GM12878 (cell line): ENCODE data around the gene ABHD1. TPM values are rescaled to one million over a fixed set of nuclear protein-coding genes. Genes with fewer than 3 reads are reported as not detected.

ENCODE experiments used
- ATAC-seq: fragments of 200-7000 bp; cut with Tn5 transposase; 3 replicates; pipeline ENCODE4 v1.9.1; 2020; ENCODE audit warnings: mild to moderate bottlenecking, moderate library complexity
- BruUV-seq: library from RNA; stranded (reverse); fragments of 400-500 nt; replicated peaks from 2 replicates; lab custom pipeline; 2021; lab: Mats Ljungman, UMichigan
- CTCF ChIA-PET: fragments of 300-600 bp; sonication (Branson Sonifier 250); formaldehyde crosslinking; extraction: SDS; loops from one replicate; lab custom pipeline; 2021; ENCODE audit warnings: inconsistent platforms; lab: Yijun Ruan, JAX
- POLR2A ChIA-PET: fragments of 350-600 bp; formaldehyde crosslinking; extraction: SDS; loops from one replicate; lab custom pipeline; 2021; ENCODE audit warnings: inconsistent platforms; lab: Charles Lee
- RAD21 ChIA-PET: fragments of 300-600 bp; sonication (Branson Sonifier 250); formaldehyde crosslinking; loops from one replicate; lab custom pipeline; 2023; ENCODE audit warnings: antibody characterized with exemption; ENCODE audit not compliant: unreplicated experiment; lab: Charles Lee
- SMC1A ChIA-PET: fragments of 300-600 bp; sonication (Branson Sonifier 250); formaldehyde crosslinking; loops from one replicate; lab custom pipeline; 2023; ENCODE audit not compliant: unreplicated experiment, uncharacterized antibody; lab: Charles Lee
- DNase-seq: peaks from one replicate; pipeline ENCODE4 v3.0.0-alpha.2; 2011; ENCODE audit warnings: low read depth, low spot score
- FAIRE-seq: peaks from 3 replicates; lab custom pipeline; 2011; peaks lifted over from hg19 to GRCh38; lab: Jason Lieb, UNC
- H2AFZ ChIP-seq: 2 replicates; pipeline ENCODE4 v1.6.0; 2011; ENCODE audit warnings: low read depth, low read length, control low read depth; ENCODE audit not compliant: control insufficient read depth
- H3K27ac ChIP-seq: 2 replicates; pipeline ENCODE4 v1.5.1; 2011; ENCODE audit warnings: control low read depth; ENCODE audit not compliant: control insufficient read depth, insufficient read depth
- H3K27me3 ChIP-seq, 2 experiments: replicated peaks in 1 of 2; 2 replicates each; pipeline versions ENCODE4 v1.6.0 to v1.6.1; 2011; ENCODE audit warnings: low read length in 1 of 2; ENCODE audit not compliant: control insufficient read depth in 2 of 2, insufficient read depth in 2 of 2
- H3K36me3 ChIP-seq, 2 experiments: 2 replicates each; pipeline ENCODE4 v1.5.1; 2011; ENCODE audit warnings: low read length in 1 of 2; ENCODE audit not compliant: control insufficient read depth in 2 of 2, insufficient read depth in 2 of 2
- H3K4me1 ChIP-seq: 2 replicates; pipeline ENCODE4 v1.6.1; 2011; ENCODE audit warnings: mild to moderate bottlenecking, low read length, moderate library complexity, mixed read lengths; ENCODE audit not compliant: control insufficient read depth, insufficient read depth
- H3K4me2 ChIP-seq: 2 replicates; pipeline ENCODE4 v1.6.0; 2011; ENCODE audit warnings: control low read depth; ENCODE audit not compliant: control insufficient read depth, insufficient read depth
- H3K4me3 ChIP-seq: fragments of 200-600 bp; sonication (generic); 2 replicates; pipeline ENCODE4 v1.5.1; 2016
- H3K79me2 ChIP-seq: 2 replicates; pipeline ENCODE4 v1.6.0; 2011; ENCODE audit warnings: low read length; ENCODE audit not compliant: control insufficient read depth, insufficient read depth
- H3K9ac ChIP-seq: 2 replicates; pipeline ENCODE4 v1.8.0; 2011; ENCODE audit warnings: low read length, control low read depth, mixed read lengths; ENCODE audit not compliant: control insufficient read depth, insufficient read depth
- H3K9me3 ChIP-seq: replicated peaks from 3 replicates; pipeline ENCODE4 v1.5.1; 2011; ENCODE audit warnings: mild to moderate bottlenecking, low read length; ENCODE audit not compliant: control insufficient read depth, insufficient read depth
- H4K20me1 ChIP-seq: 2 replicates; pipeline ENCODE4 v1.6.0; 2011; ENCODE audit not compliant: control insufficient read depth, insufficient read depth
- BRCA1 ChIP-seq: IDR thresholded peaks from 2 replicates; pipeline ENCODE4 v1.6.1; 2011; ENCODE audit warnings: low read depth, low read length, improper control_type of control experiment
- EED ChIP-seq: sonication (generic); IDR thresholded peaks from 2 replicates; pipeline ENCODE4 v1.6.1; 2016; ENCODE audit warnings: antibody characterized with exemption, low read depth
- GATAD2B ChIP-seq: fragments of 450-650 bp; conservative IDR thresholded peaks from 2 replicates; pipeline ENCODE4 v1.6.1; 2017; ENCODE audit warnings: low read depth, mild to moderate bottlenecking, moderate library complexity
- HDAC6 ChIP-seq: fragments of 200-600 bp; sonication (generic); IDR thresholded peaks from one replicate; pipeline ENCODE4 v1.8.0; 2017; ENCODE audit warnings: antibody characterized with exemption; ENCODE audit not compliant: unreplicated experiment
- IKZF1 ChIP-seq: fragments of 450-650 bp; conservative IDR thresholded peaks from 2 replicates; pipeline ENCODE4 v1.6.1; 2017; ENCODE audit warnings: antibody characterized with exemption, mild to moderate bottlenecking
- MTA2 ChIP-seq: fragments of 450-650 bp; IDR thresholded peaks from 2 replicates; pipeline ENCODE4 v1.6.1; 2016; ENCODE audit warnings: low read depth, mild to moderate bottlenecking, moderate library complexity
- MYC ChIP-seq: IDR thresholded peaks from 2 replicates; pipeline ENCODE4 v1.6.1; 2011; ENCODE audit warnings: mild to moderate bottlenecking, low read length, moderate library complexity, inconsistent platforms; ENCODE audit not compliant: insufficient read depth, insufficient replicate concordance, insufficient read length, severe bottlenecking
- RCOR1 ChIP-seq: conservative IDR thresholded peaks from 2 replicates; pipeline ENCODE4 v1.6.1; 2012; ENCODE audit warnings: low read depth, low read length, improper control_type of control experiment
- SMC3 ChIP-seq: IDR thresholded peaks from 2 replicates; pipeline ENCODE4 v1.6.1; 2011; ENCODE audit warnings: low read length, improper control_type of control experiment, borderline replicate concordance
- SP1 ChIP-seq: IDR thresholded peaks from one replicate; pipeline ENCODE4 v1.6.1; 2011; ENCODE audit warnings: low read depth, low read length
- SREBF2 ChIP-seq: IDR thresholded peaks from 2 replicates; pipeline ENCODE4 v1.6.1; 2012; ENCODE audit warnings: mild to moderate bottlenecking, low read length
- SRF ChIP-seq, 2 experiments: IDR thresholded peaks; 2 replicates each; pipeline ENCODE4 v1.6.1; 2011; ENCODE audit warnings: low read depth in 2 of 2, low read length in 2 of 2, mild to moderate bottlenecking in 1 of 2, moderate library complexity in 1 of 2
- YY1 ChIP-seq: IDR thresholded peaks from 2 replicates; pipeline ENCODE4 v1.6.1; 2011; ENCODE audit warnings: low read depth, mild to moderate bottlenecking, low read length
- ZNF207 ChIP-seq: fragments of 450-650 bp; IDR thresholded peaks from 2 replicates; pipeline ENCODE4 v1.6.1; 2014; ENCODE audit warnings: antibody characterized with exemption, mild to moderate bottlenecking, borderline replicate concordance
- ZNF622 ChIP-seq: fragments of 450-650 bp; IDR thresholded peaks from 2 replicates; pipeline ENCODE4 v1.6.1; 2017; ENCODE audit warnings: mild to moderate bottlenecking, inconsistent platforms
- WGBS: methylation state at CpG from one replicate; pipeline ENCODE4 v1.1.6; 2016; ENCODE audit warnings: low lambda C conversion rate; ENCODE audit not compliant: insufficient replicate concordance, insufficient coverage; ENCODE audit errors: missing lambda C conversion rate; 5-methylcytosine and 5-hydroxymethylcytosine counted together
- in situ Hi-C: fragments of 300-500 bp; cut with MboI; formaldehyde crosslinking; loops from 9 replicates; pipeline ENCODE4 v1.14.3; 2018; ENCODE audit warnings: mixed read lengths
- intact Hi-C: fragments of 100-400 bp; cut with micrococcal nuclease; formaldehyde crosslinking; loops from one replicate; pipeline ENCODE4 v1.14.2; 2022; ENCODE audit not compliant: unreplicated experiment
- polyA plus RNA-seq, 11 experiments: library from polyadenylated mRNA; depleted of rRNA in 4 of 11; unstranded in 6 of 11; stranded (reverse) in 5 of 11; fragments of >200 nt; fragmentation: Nextera tagmentation in 4 of 11; fragmentation: Illumina TruSeq in 1 of 11; extraction: Ambion mirVana in 4 of 11; extraction: Trizol in 1 of 11; gene quantifications; 1 replicate in 1 of 11; 2 replicates in 10 of 11; pipeline versions ENCODE4 v1.2.1 to v1.2.3, GENCODE V29; 2011 to 2016; ENCODE audit warnings: inconsistent platforms in 2 of 11, missing spikeins in 2 of 11, low read depth in 1 of 11
- total RNA-seq, 4 experiments: library from RNA; depleted of rRNA in 3 of 4; stranded (reverse); fragments of >200 nt in 3 of 4; fragmentation: Illumina TruSeq in 1 of 4; extraction: Trizol in 1 of 4; gene quantifications; 2 replicates each; pipeline versions ENCODE4 v1.2.1 to v1.2.3, GENCODE V29; 2013 to 2021
- TF ChIP-seq, protein P1 (sequence below): fragments of 450-650 bp; IDR thresholded peaks from 2 replicates; pipeline ENCODE4 v1.6.1; 2017; ENCODE audit warnings: mild to moderate bottlenecking, low read depth, inconsistent platforms; ENCODE audit not compliant: poor library complexity, severe bottlenecking

The ABHD1 gene
- total and polyA plus RNA-seq, 10 of the 15 experiments (the other 5 are each of a cell fraction or from before 2014, with no cell fraction given), result 0.04 to 0.35 (median 0.17) TPM; not detected in 2

DNA sequence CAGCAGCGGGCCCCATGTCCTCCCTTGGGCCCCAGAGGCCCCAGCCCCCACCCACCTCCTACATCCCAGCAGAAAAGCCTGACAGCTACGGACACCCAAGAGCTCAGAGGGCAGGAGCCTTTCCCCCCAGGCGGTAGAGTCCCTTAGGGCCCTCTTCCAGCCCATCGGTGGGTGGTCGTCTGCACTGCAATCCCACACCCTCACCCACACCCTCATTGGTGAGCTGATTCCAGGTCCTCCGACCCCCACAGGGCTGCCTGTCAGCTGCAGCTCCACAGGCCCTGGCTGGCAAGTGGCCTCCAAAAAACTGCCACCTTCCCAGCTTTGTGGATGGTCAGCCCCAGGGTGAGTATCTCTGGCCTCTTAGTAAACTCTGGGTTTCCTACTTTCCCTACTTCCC is 35.7 kb downstream of the ABHD1 start:
- Histone ChIP-seq H4K20me1 (no peaks in the 10 kb centered on the region), H3K79me2 (no peaks in the 10 kb centered on the region), H3K27ac (no peak overlapping the region), H3K27me3 (no peaks in the 10 kb centered on the region), H2AFZ (no peak overlapping the region), H3K36me3 (no peaks in the 10 kb centered on the region), H3K4me3 (no peak overlapping the region), H3K9ac (no peak overlapping the region), H3K9me3 (no peaks in the 10 kb centered on the region; the same call in 1 of the 3 replicates), H3K4me1 (peaks cover 19% of the 10 kb centered on the region), H3K4me2 (no peak overlapping the region)
- no peak for TF ChIP-seq EED
- no peak for TF ChIP-seq ZNF622
- no peak for TF ChIP-seq MTA2
- no peak for TF ChIP-seq SP1
- no peak for TF ChIP-seq BRCA1
- TF ChIP-seq RCOR1, result no peak
- TF ChIP-seq SRF (IDR thresholded peaks at IDR 0.05; ENCODE audit: low read depth in 2 of 2, low read length in 2 of 2), result no peak
- whole genome bisulfite sequencing, result 50% methylated on average over 6 of the region's 6 CpGs
- ChIA-PET RAD21 (no interaction called here), CTCF (interaction anchor here (0.9 to 2.2 kb wide), 2 partner anchors 11 to 24 kb away, joined by 3 to 5 read pairs; no protein-coding TSS in a partner anchor), POLR2A (interaction anchor here (1.0 kb wide), 1 partner anchor 32 kb away, joined by 3 read pairs; no protein-coding TSS in a partner anchor), SMC1A (interaction anchor here (0.9 kb wide), 1 partner anchor 11 kb away, joined by 3 read pairs; no protein-coding TSS in a partner anchor)
- intact Hi-C loops (no loop called here), in situ Hi-C loops (no loop called here)
- FAIRE-seq (no peak), DNase-seq (no peak), ATAC-seq (no peak)
- no TSS peak for BruUV-seq

DNA sequence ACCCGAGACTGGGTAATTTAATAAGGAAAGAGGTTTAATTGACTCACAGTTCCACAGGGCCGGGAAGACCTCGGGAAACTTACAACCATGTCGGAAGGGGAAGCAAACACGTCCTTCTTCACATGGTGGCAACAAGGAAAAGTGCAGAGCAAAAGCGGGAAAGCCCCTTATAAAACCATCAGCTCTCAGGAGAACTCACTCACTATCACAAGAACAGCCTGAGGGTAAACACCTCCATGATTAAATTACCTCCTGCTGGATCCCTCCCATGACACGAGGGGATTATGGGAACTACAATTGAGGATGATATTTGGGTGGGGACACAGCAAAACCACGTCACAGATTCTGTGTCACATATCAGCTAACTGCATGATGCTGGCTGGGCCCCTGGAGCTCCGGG is 36.6 kb downstream of the ABHD1 start:
- intact Hi-C loops (no loop called here), in situ Hi-C loops (no loop called here)
- no peaks in the 10 kb centered on the region for H3K36me3 ChIP-seq
- H3K27me3 ChIP-seq, result no peaks in the 10 kb centered on the region
- no peak overlapping the region for H3K9ac ChIP-seq
- POLR2A ChIA-PET, result interaction anchor here (0.6 to 0.7 kb wide), 2 partner anchors 11 to 522 kb away, joined by 3 to 4 read pairs; no protein-coding TSS in a partner anchor
- H3K4me2 ChIP-seq, result no peak overlapping the region
- H2AFZ ChIP-seq, result no peak overlapping the region
- no peak overlapping the region for H3K27ac ChIP-seq
- H3K9me3 ChIP-seq, result peaks cover 3% of the 10 kb centered on the region; the same call in 2 of the 3 replicates
- no peaks in the 10 kb centered on the region for H4K20me1 ChIP-seq
- CTCF ChIA-PET, result interaction anchor here (0.8 to 2.2 kb wide), 3 partner anchors 10 to 119 kb away, joined by 3 to 5 read pairs (median 3); no protein-coding TSS in a partner anchor
- H3K4me3 ChIP-seq, result no peak overlapping the region
- FAIRE-seq (no peak), ATAC-seq (no peak), DNase-seq (no peak)
- no TSS peak for BruUV-seq
- SMC1A ChIA-PET, result no interaction called here
- no peaks in the 10 kb centered on the region for H3K79me2 ChIP-seq
- WGBS, result 50% methylated on average over 9 of the region's 9 CpGs
- peaks cover 28% of the 10 kb centered on the region for H3K4me1 ChIP-seq
- RAD21 ChIA-PET, result interaction anchor here (0.6 to 0.8 kb wide), 2 partner anchors 10 to 211 kb away, joined by 3 read pairs; no protein-coding TSS in a partner anchor
- TF ChIP-seq SREBF2 (no peak), IKZF1 (no peak), GATAD2B (no peak), YY1 (no peak), SMC3 (no peak), MYC (no peak), HDAC6 (no peak), ZNF207 (no peak)
- TF ChIP-seq, protein P1, sequence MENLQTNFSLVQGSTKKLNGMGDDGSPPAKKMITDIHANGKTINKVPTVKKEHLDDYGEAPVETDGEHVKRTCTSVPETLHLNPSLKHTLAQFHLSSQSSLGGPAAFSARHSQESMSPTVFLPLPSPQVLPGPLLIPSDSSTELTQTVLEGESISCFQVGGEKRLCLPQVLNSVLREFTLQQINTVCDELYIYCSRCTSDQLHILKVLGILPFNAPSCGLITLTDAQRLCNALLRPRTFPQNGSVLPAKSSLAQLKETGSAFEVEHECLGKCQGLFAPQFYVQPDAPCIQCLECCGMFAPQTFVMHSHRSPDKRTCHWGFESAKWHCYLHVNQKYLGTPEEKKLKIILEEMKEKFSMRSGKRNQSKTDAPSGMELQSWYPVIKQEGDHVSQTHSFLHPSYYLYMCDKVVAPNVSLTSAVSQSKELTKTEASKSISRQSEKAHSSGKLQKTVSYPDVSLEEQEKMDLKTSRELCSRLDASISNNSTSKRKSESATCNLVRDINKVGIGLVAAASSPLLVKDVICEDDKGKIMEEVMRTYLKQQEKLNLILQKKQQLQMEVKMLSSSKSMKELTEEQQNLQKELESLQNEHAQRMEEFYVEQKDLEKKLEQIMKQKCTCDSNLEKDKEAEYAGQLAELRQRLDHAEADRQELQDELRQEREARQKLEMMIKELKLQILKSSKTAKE, result no peak
